Liver (tissue), 3 donors: ENCODE results near the gene CREB5.

Source experiments
- HNF4A ChIP-seq, 2 donors: conservative IDR thresholded peaks; 2 replicates each; pipeline ENCODE4 v1.6.1; 2016; ENCODE audit warnings: antibody characterized with exemption in 2 of 2, mild to moderate bottlenecking in 2 of 2
- HNF4G ChIP-seq: IDR thresholded peaks from 2 replicates; pipeline ENCODE4 v1.6.1; 2016; ENCODE audit warnings: antibody characterized with exemption
- JUND ChIP-seq, 2 donors: IDR thresholded peaks; 2 replicates each; pipeline ENCODE4 v1.6.1; 2016; ENCODE audit warnings: antibody characterized with exemption in 2 of 2
- NR2F2 ChIP-seq: IDR thresholded peaks from 2 replicates; pipeline ENCODE4 v1.6.1; 2016; ENCODE audit warnings: antibody characterized with exemption
- RAD21 ChIP-seq, 2 donors: IDR thresholded peaks; 2 replicates each; pipeline ENCODE4 v1.6.1; 2016; ENCODE audit warnings: antibody characterized with exemption in 2 of 2, mild to moderate bottlenecking in 2 of 2
- SP1 ChIP-seq: IDR thresholded peaks from 2 replicates; pipeline ENCODE4 v1.6.1; 2018; ENCODE audit warnings: antibody characterized with exemption, mild to moderate bottlenecking
- TAF1 ChIP-seq: conservative IDR thresholded peaks from 2 replicates; pipeline ENCODE4 v1.6.1; 2016; ENCODE audit warnings: antibody characterized with exemption, mild to moderate bottlenecking
- YY1 ChIP-seq: IDR thresholded peaks from 2 replicates; pipeline ENCODE4 v1.6.1; 2016; ENCODE audit warnings: antibody characterized with exemption, mild to moderate bottlenecking
- TF ChIP-seq, protein P1 (sequence below): fragments of 150-350 bp; IDR thresholded peaks from 2 replicates; pipeline ENCODE4 v1.5.1; 2017; ENCODE audit warnings: improper control_type of control experiment, low read depth, low read length; ENCODE audit not compliant: missing input control
- TF ChIP-seq, protein P2 (sequence below): IDR thresholded peaks from 2 replicates; pipeline ENCODE4 v1.6.1; 2016; ENCODE audit warnings: antibody characterized with exemption
- TF ChIP-seq, protein P3 (sequence below): IDR thresholded peaks from 2 replicates; pipeline ENCODE4 v1.6.1; 2016; ENCODE audit warnings: antibody characterized with exemption, mild to moderate bottlenecking
- TF ChIP-seq, protein P4 (sequence below): IDR thresholded peaks from 2 replicates; pipeline ENCODE4 v1.6.1; 2016; ENCODE audit warnings: antibody characterized with exemption
- donor health status: healthy.
- donor health status: healthy.

DNA sequence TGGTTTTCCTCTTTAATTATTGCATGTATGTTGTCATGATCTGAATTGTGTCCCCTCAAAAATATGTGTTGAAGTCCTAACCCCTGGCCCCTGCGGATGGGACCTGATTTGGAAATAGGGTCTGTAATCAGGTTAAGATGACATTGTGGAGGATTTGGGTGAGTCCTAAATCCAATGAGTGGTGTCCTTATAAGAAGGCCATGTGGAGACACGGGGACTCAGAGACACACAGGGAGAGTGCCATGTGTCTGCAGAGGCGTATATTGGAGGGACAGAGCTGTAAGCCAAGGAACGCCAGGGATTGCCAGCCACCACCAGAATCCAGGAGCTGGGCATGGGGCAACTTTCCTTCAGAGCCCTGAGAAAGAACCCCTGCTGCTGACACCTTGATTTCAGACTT is 171.9 kb downstream of the CREB5 start:
- TF ChIP-seq NR2F2 (no peak), TAF1 (no peak), YY1 (no peak), HNF4A (conservative IDR thresholded peaks at IDR 0.05) (no peak), RAD21 (IDR thresholded peaks at IDR 0.05) (no peak), HNF4G (no peak), SP1 (no peak), JUND (IDR thresholded peaks at IDR 0.05) (no peak)
- TF ChIP-seq, protein P1, sequence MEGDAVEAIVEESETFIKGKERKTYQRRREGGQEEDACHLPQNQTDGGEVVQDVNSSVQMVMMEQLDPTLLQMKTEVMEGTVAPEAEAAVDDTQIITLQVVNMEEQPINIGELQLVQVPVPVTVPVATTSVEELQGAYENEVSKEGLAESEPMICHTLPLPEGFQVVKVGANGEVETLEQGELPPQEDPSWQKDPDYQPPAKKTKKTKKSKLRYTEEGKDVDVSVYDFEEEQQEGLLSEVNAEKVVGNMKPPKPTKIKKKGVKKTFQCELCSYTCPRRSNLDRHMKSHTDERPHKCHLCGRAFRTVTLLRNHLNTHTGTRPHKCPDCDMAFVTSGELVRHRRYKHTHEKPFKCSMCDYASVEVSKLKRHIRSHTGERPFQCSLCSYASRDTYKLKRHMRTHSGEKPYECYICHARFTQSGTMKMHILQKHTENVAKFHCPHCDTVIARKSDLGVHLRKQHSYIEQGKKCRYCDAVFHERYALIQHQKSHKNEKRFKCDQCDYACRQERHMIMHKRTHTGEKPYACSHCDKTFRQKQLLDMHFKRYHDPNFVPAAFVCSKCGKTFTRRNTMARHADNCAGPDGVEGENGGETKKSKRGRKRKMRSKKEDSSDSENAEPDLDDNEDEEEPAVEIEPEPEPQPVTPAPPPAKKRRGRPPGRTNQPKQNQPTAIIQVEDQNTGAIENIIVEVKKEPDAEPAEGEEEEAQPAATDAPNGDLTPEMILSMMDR: no peak
- TF ChIP-seq, protein P2, sequence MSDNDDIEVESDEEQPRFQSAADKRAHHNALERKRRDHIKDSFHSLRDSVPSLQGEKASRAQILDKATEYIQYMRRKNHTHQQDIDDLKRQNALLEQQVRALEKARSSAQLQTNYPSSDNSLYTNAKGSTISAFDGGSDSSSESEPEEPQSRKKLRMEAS: no peak
- TF ChIP-seq, protein P3, sequence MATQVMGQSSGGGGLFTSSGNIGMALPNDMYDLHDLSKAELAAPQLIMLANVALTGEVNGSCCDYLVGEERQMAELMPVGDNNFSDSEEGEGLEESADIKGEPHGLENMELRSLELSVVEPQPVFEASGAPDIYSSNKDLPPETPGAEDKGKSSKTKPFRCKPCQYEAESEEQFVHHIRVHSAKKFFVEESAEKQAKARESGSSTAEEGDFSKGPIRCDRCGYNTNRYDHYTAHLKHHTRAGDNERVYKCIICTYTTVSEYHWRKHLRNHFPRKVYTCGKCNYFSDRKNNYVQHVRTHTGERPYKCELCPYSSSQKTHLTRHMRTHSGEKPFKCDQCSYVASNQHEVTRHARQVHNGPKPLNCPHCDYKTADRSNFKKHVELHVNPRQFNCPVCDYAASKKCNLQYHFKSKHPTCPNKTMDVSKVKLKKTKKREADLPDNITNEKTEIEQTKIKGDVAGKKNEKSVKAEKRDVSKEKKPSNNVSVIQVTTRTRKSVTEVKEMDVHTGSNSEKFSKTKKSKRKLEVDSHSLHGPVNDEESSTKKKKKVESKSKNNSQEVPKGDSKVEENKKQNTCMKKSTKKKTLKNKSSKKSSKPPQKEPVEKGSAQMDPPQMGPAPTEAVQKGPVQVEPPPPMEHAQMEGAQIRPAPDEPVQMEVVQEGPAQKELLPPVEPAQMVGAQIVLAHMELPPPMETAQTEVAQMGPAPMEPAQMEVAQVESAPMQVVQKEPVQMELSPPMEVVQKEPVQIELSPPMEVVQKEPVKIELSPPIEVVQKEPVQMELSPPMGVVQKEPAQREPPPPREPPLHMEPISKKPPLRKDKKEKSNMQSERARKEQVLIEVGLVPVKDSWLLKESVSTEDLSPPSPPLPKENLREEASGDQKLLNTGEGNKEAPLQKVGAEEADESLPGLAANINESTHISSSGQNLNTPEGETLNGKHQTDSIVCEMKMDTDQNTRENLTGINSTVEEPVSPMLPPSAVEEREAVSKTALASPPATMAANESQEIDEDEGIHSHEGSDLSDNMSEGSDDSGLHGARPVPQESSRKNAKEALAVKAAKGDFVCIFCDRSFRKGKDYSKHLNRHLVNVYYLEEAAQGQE: no peak
- TF ChIP-seq, protein P4, sequence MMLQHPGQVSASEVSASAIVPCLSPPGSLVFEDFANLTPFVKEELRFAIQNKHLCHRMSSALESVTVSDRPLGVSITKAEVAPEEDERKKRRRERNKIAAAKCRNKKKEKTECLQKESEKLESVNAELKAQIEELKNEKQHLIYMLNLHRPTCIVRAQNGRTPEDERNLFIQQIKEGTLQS: no peak
